NCI-H345 treated with DMSO at 0.1 percent for 48 hours (cell line): Measurements from ENCODE around the gene NEK4.
A peak's percentile ranks its signal among the peaks of the same experiment; 100 is the strongest.
"Not testable (repeated sequence)": the region's sequence is repeated elsewhere in the genome, so short reads cannot be mapped to it uniquely, and the experiment has no call there.

Source experiments
- DNase-seq: peaks from one replicate; lab custom pipeline; 2025; ENCODE audit not compliant: unreplicated experiment; lab: John Stamatoyannopoulos, UW

Gene NEK4

DNA sequence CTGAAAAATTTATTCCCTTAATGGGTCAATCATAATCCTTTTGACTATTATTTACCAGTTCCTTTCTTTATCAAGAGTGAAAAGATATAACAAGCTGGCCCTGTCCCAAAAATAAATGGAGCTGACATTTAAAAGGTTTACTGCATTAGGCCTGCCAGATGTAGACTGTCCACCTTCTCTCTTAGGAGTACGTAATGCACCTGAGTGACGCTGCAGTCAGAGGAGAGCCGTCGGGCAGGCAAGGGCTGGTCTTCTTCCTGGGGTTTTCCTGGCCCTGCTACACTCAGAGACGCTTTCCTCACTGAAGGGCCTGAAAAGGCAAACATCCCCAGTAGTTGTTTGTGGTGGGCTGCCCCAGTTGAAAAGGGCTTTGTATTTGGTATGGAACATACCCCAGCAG lies 27.6 kb downstream of the NEK4 start:
- DNase-seq: no peak

GRCh38 chr3:52742418-52743041 lies 28.2 kb downstream of the NEK4 start:
- DNase-seq: no peak

GRCh38 chr3:52739730-52740129 lies 31.0 kb downstream of the NEK4 start:
- DNase-seq: no peak

GRCh38 chr3:52733256-52733891 lies 37.4 kb downstream of the NEK4 start:
- no peak for DNase-seq

- DNase-seq: no peak
Observed at GRCh38 chr3:52731590-52731989, 39.1 kb downstream of the NEK4 start.

GRCh38 chr3:52730681-52731080 lies 40.1 kb downstream of the NEK4 start:
- DNase-seq: no peak

DNA sequence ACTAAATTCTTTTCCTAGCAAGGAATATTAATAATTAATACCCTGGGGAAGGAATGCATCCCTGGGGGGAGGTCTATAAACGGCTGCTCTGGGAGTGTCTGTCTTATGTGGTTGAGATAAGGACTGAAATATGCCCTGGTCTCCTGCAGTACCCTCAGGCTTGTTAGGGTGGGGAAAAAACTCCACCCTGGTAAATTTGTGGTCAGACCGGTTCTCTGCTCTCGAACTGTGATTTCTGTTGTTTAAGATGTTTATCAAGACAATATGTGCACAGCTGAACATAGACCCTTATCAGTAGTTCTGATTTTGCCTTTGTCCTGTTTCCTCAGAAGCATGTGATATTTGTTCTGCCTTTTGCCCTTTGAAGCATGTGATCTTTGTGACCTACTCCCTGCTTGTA lies 42.0 kb downstream of the NEK4 start:
- not testable (repeated sequence) for DNase-seq

DNA sequence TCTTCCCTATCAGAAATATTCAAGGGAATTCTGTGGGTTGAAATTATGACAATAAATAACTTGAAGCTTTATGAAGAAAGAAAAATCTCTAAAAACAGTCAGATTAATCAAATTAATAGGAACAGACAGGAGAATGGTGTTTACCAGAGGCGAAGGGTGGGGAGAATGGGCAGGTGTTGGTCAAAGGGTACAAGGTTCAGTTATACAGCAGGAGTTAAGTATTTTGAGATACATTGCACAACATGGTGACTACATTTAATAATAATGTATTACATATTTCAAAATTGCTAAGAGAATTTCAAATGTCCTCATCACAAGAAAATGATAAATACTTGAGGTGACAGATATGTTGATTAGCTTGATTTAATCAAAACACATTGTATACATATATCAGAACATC lies 46.2 kb downstream of the NEK4 start:
- DNase-seq: no peak

DNA sequence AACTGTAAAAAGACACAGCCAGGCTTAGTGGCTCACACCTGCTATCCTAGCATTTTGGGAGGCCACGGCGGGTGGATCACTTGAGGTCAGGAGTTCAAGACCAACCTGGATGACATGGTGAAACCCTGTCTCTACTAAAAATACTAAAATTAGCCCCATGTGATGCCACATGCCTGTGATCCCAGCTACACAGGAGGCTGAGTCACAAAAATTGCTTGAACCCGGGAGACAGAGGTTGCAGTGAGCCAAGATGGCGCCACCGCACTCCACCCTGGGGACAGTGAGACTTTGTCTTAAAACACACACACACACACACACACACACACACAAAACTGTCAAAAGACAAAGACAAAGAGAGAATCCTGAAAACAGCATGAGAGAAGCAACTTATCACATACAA lies 46.8 kb downstream of the NEK4 start:
- DNase-seq: no peak

DNA sequence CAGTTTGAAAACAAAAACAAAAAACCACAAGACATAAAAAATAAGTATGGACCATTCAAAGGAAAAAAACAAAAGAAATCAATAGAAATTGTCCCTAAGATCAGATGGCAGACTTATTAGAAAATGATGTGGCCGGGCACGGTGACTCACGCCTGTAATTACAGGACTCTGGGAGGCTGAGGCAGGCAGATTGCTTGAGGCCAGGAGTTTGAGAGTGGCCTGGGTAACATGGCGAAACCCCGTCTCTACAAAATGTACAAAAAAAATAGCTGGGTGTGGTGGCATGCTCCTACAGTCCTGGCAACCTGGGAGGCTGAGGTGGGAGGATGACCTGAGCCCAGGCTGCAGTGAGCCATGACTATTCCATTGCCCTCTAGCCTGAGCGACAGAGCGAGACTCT lies 48.2 kb downstream of the NEK4 start:
- DNase-seq: no peak

DNA sequence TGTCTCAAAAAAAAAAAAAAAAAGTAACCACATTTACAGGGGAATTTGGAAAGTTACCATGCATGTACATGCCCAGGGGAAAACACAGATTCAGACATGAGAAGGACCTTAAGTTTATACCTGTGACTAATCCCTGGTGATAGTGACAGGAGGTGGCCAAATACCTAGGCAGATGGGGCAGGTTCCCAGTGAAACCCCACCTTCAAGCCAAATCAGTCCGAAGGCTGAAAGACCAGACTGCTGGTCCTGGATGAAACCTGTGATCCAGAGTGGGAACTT lies 49.1 kb downstream of the NEK4 start:
- no peak for DNase-seq

DNA sequence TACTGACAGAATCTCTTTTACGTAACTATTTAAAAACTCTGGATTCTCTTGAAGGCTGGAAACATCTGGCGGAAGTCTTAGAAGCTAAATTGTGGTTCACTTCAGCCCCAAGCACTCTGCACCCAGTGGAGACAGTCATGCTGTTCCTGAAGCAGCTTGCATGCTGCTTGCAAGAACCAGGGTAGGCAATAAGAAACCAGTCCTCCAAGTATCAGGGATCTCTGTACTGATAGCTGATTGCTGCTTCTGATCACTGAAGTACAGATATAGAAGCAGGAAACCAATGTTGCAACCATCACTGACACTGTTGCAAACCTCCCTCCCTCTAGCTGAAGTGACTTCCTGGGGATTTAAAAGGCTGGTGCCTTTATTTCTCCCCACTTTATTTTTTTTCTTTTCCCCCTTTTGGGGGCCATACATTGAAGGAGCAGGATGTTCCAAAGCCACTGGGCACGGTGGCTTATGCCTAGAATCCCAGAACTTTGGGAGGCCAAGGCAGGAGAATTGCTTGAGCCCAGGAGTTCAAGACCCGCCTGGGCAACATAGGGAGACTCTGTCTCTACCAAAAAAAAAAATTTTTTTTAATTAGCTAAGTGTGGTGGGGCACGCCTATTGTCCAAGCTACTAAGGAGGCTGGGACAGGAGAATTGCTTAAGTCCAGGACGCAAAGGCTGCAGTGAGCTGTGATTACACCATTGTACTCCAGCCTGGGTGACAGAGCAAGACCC lies 49.6 kb downstream of the NEK4 start:
- DNase-seq: no peak

DNA sequence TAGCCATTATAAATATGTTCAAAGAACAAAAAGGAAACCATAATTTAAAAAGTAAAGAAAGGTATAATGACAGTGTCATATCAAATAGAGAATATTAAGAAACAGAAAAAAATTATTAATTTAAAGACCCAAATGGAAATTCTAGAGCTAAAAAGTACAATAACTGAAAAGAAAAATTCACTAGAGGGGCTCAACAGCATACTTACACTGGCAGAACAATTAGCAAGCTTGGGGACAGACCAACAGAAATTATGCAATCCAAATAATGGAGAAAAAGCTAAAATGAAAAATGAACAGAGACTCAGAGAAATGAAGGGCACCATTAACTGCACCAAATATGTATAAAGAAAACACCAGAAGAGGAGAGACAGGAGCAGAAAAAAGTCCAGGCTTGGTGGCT lies 51.1 kb downstream of the NEK4 start:
- no peak for DNase-seq

GRCh38 chr3:52715714-52716305 lies 54.9 kb downstream of the NEK4 start:
- DNase-seq: no peak

- DNase-seq: no peak
Observed at GRCh38 chr3:52714335-52715302, 56.1 kb downstream of the NEK4 start.

- no peak for DNase-seq
Observed at GRCh38 chr3:52712291-52713212, 58.2 kb downstream of the NEK4 start.

- no peak for DNase-seq
Observed at GRCh38 chr3:52710512-52710911, 60.2 kb downstream of the NEK4 start.

- DNase-seq: no peak
Observed at GRCh38 chr3:52707585-52707984, 63.2 kb downstream of the NEK4 start.

DNA sequence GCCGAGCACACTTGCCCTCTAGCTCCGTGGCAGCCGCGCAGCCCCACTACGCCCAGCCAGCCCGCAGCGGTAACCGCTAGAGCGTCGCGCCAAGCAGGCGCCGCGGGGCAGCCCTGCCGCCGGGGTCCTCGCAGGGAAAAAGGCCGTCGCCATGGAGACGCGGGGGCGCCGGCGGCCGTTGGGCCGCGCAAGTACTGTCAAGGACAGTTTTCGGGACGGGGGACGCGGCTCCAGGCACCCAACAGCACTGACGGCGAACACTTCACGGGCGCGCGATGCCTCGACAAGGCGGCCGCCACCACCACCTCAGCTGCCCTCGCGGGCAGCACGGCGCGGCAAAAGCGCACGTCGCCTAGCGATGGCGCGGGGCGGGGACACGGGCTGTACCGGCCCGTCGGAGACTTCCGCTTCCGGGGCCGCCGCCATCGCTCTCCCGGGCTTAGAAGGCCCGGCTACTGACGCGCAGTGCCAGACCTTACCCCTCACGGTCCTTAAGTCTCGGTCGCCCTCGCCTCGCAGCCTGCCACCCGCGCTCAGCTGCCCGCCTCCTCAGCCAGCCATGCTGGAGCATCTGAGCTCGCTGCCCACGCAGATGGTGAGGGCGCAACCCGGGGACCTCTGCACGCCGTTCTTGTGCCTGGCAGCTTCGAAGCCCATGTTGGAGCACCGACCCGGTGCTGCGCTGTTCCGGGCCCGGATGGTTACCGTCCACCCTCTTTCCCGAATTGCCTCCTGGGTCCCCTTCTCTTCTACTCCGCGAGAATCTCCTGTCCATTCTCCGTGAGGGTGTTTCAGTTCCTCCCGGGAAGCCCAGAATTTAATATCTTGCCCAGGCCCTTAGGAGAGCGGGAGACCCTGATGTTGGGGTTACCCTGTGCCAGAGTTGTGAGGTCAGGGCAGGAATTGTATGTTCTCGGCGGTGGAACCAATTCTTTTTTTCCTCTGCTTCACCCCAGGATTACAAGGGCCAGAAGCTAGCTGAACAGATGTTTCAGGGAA lies 64.8 kb downstream of the NEK4 start, which contains the start of the genes GLT8D1 and SPCS1:
GLT8D1 (minus strand) TSS at position 104 of the 999 bp plus-strand sequence. CDS start 5,331 bp downstream, outside the sequence.
SPCS1 (plus strand) TSS at position 419 of the 999 bp plus-strand sequence; CDS start at position 560, 141 bp downstream.
- DNase-seq: peak; percentile 41
